Trophoblast cell (in vitro differentiated cells and primary cell): ENCODE measurements around the gene FGFBP1.

Experiments
- DNase-seq, 2 donors: peaks; one replicate each; pipeline ENCODE4 v3.0.0-alpha.2; 2016
- H2AFZ ChIP-seq: 2 replicates; pipeline ENCODE4 v1.6.1; 2013; ENCODE audit warnings: low read length, moderate library complexity, mild to moderate bottlenecking; ENCODE audit not compliant: insufficient read depth, poor library complexity
- H2AK5ac ChIP-seq: 2 replicates; pipeline ENCODE4 v1.6.1; 2013; ENCODE audit warnings: mild to moderate bottlenecking, low read length
- H2BK120ac ChIP-seq: 2 replicates; pipeline ENCODE4 v1.6.1; 2013; ENCODE audit warnings: low read length, mild to moderate bottlenecking, moderate library complexity; ENCODE audit not compliant: insufficient read depth, poor library complexity
- H2BK12ac ChIP-seq: 2 replicates; pipeline ENCODE4 v1.6.1; 2013; ENCODE audit warnings: mild to moderate bottlenecking, low read length, moderate library complexity
- H2BK5ac ChIP-seq: 2 replicates; pipeline ENCODE4 v1.6.1; 2013; ENCODE audit warnings: low read length, low read depth, moderate library complexity, mild to moderate bottlenecking; ENCODE audit not compliant: poor library complexity
- H3K14ac ChIP-seq: 2 replicates; pipeline ENCODE4 v1.6.1; 2013; ENCODE audit warnings: mild to moderate bottlenecking, low read length
- H3K18ac ChIP-seq: 2 replicates; pipeline ENCODE4 v1.6.1; 2013; ENCODE audit warnings: mild to moderate bottlenecking, low read length
- H3K23ac ChIP-seq: 2 replicates; pipeline ENCODE4 v1.6.1; 2013; ENCODE audit warnings: low read length
- H3K27ac ChIP-seq: 2 replicates; pipeline ENCODE4 v1.5.1; 2013; ENCODE audit warnings: low read depth, mild to moderate bottlenecking, inconsistent platforms, low read length, moderate library complexity
- H3K27me3 ChIP-seq: 2 replicates; pipeline ENCODE4 v1.6.1; 2013; ENCODE audit warnings: inconsistent platforms, mild to moderate bottlenecking, low read length, moderate library complexity; ENCODE audit not compliant: insufficient read depth
- H3K36me3 ChIP-seq, 2 experiments: 1 replicate in 1 of 2; 2 replicates in 1 of 2; pipeline ENCODE4 v1.6.1; 2013; ENCODE audit warnings: low read length in 2 of 2, mild to moderate bottlenecking in 2 of 2, moderate library complexity in 1 of 2; ENCODE audit not compliant: insufficient read depth in 2 of 2, control insufficient read depth in 1 of 2
- H3K4ac ChIP-seq: 2 replicates; pipeline ENCODE4 v1.6.1; 2013; ENCODE audit warnings: low read depth, mild to moderate bottlenecking, low read length, moderate library complexity
- H3K4me1 ChIP-seq, 2 experiments: 1 replicate in 1 of 2; 2 replicates in 1 of 2; pipeline ENCODE4 v1.6.1; 2013; ENCODE audit warnings: low read length in 2 of 2, mild to moderate bottlenecking in 2 of 2, moderate library complexity in 1 of 2; ENCODE audit not compliant: insufficient read depth in 2 of 2, control insufficient read depth in 1 of 2
- H3K4me2 ChIP-seq: 2 replicates; pipeline ENCODE4 v1.6.1; 2013; ENCODE audit warnings: inconsistent platforms, mild to moderate bottlenecking, low read length, moderate library complexity
- H3K4me3 ChIP-seq: 2 replicates; pipeline ENCODE4 v1.5.1; 2013; ENCODE audit warnings: mild to moderate bottlenecking, low read depth, low read length, inconsistent platforms
- H3K79me1 ChIP-seq: one replicate; pipeline ENCODE4 v1.6.1; 2013; ENCODE audit warnings: low read length
- H3K79me2 ChIP-seq: 2 replicates; pipeline ENCODE4 v1.6.1; 2013; ENCODE audit warnings: low read length, mild to moderate bottlenecking; ENCODE audit not compliant: control insufficient read depth, insufficient read depth, poor library complexity
- H3K9ac ChIP-seq: 2 replicates; pipeline ENCODE4 v1.6.1; 2013; ENCODE audit warnings: mild to moderate bottlenecking, low read length
- H3K9me3 ChIP-seq: 2 replicates; pipeline ENCODE4 v1.6.1; 2013; ENCODE audit warnings: low read depth, mild to moderate bottlenecking, control low read depth, inconsistent platforms, low read length; ENCODE audit not compliant: insufficient read depth
- H4K12ac ChIP-seq: 2 replicates; pipeline ENCODE4 v1.6.1; 2013; ENCODE audit warnings: low read depth, mild to moderate bottlenecking, low read length, moderate library complexity
- H4K8ac ChIP-seq: 2 replicates; pipeline ENCODE4 v1.6.1; 2013; ENCODE audit warnings: low read depth, mild to moderate bottlenecking, low read length, moderate library complexity
- H4K91ac ChIP-seq: one replicate; pipeline ENCODE4 v1.6.1; 2013; ENCODE audit warnings: low read depth, mild to moderate bottlenecking, low read length, moderate library complexity
- WGBS: extraction: QIAGEN DNeasy Blood & Tissue Kit; methylation state at CpG from one replicate; pipeline ENCODE4 v1.1.7; 2013; ENCODE audit warnings: missing lambda C conversion rate; ENCODE audit not compliant: insufficient read length, insufficient coverage; ENCODE audit errors: extremely low coverage; 5-methylcytosine and 5-hydroxymethylcytosine counted together

FGFBP1 gene

GRCh38 chr4:15953625-15954024, 15.1 kb upstream of the FGFBP1 start:
- H3K4me3 ChIP-seq, result no peak overlapping the region
- H2AK5ac ChIP-seq, result no peak overlapping the region
- no peak overlapping the region for H3K14ac ChIP-seq
- H2BK120ac ChIP-seq, result no peak overlapping the region
- H3K36me3 ChIP-seq, result no peaks in the 10 kb centered on the region
- no peak overlapping the region for H3K4ac ChIP-seq
- no peak overlapping the region for H2BK5ac ChIP-seq
- no peak overlapping the region for H3K4me2 ChIP-seq
- no peaks in the 10 kb centered on the region for H3K79me2 ChIP-seq
- no peak overlapping the region for H4K91ac ChIP-seq
- no peak overlapping the region for H2AFZ ChIP-seq
- no peak overlapping the region for H4K12ac ChIP-seq
- no peaks in the 10 kb centered on the region for H3K27me3 ChIP-seq
- no peaks in the 10 kb centered on the region for H3K79me1 ChIP-seq
- H3K9me3 ChIP-seq, result peaks cover 7% of the 10 kb centered on the region
- H4K8ac ChIP-seq, result no peak overlapping the region
- H3K18ac ChIP-seq, result no peak overlapping the region
- H3K23ac ChIP-seq, result no peak overlapping the region
- no peak overlapping the region for H2BK12ac ChIP-seq
- DNase-seq, result peak; percentile 41 to 73
- H3K9ac ChIP-seq, result no peak overlapping the region
- no CpG with 5 or more reads among the region's 5 CpGs for whole genome bisulfite sequencing
- H3K4me1 ChIP-seq, result no peaks in the 10 kb centered on the region
- H3K27ac ChIP-seq, result no peak overlapping the region

- H2BK12ac ChIP-seq, result no peak overlapping the region
- no peak overlapping the region for H2AK5ac ChIP-seq
- no peaks in the 10 kb centered on the region for H3K79me2 ChIP-seq
- no peak overlapping the region for H3K14ac ChIP-seq
- H2BK120ac ChIP-seq, result no peak overlapping the region
- no peak overlapping the region for H3K18ac ChIP-seq
- no peaks in the 10 kb centered on the region for H3K79me1 ChIP-seq
- H4K8ac ChIP-seq, result no peak overlapping the region
- no peak overlapping the region for H3K9ac ChIP-seq
- H2BK5ac ChIP-seq, result no peak overlapping the region
- H3K4me3 ChIP-seq, result no peak overlapping the region
- H3K27ac ChIP-seq, result no peak overlapping the region
- H3K4ac ChIP-seq, result no peak overlapping the region
- H3K36me3 ChIP-seq, result no peaks in the 10 kb centered on the region
- no peak overlapping the region for H2AFZ ChIP-seq
- H3K9me3 ChIP-seq, result peaks cover 7% of the 10 kb centered on the region
- H4K12ac ChIP-seq, result no peak overlapping the region
- no peak overlapping the region for H3K23ac ChIP-seq
- H4K91ac ChIP-seq, result no peak overlapping the region
- no peaks in the 10 kb centered on the region for H3K27me3 ChIP-seq
- no peaks in the 10 kb centered on the region for H3K4me1 ChIP-seq
- no peak for DNase-seq
- no peak overlapping the region for H3K4me2 ChIP-seq
These were observed 13.2 kb upstream of the FGFBP1 start for GRCh38 chr4:15951781-15952180.

DNA sequence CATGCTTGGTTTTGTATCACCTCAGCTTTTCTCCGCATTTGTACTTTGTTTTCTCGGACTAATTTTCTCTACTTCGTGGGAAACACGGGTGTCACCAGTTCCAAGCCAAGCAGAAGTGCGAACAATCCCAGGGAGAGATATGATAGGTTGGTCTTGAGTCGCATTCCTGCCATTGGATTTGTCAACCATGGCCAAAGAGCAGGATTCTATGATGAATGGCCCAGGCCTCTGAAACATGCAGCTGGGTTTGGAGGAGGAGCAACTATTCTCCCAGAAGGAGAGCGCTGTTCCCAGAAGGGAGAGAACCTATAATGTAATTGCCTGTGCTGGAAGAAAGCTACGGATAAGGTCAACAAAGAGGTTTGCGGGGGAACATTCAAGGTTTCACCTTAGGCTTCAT, 10.3 kb upstream of the FGFBP1 start:
- H4K91ac ChIP-seq, result no peak overlapping the region
- no peaks in the 10 kb centered on the region for H3K79me2 ChIP-seq
- H3K9ac ChIP-seq, result no peak overlapping the region
- peak; percentile 61 to 90 for DNase-seq
- H2BK12ac ChIP-seq, result no peak overlapping the region
- H3K4me1 ChIP-seq, result no peaks in the 10 kb centered on the region
- H3K14ac ChIP-seq, result no peak overlapping the region
- H3K18ac ChIP-seq, result no peak overlapping the region
- H2AK5ac ChIP-seq, result no peak overlapping the region
- H3K9me3 ChIP-seq, result peaks cover 4% of the 10 kb centered on the region
- H3K27ac ChIP-seq, result no peak overlapping the region
- no peak overlapping the region for H2AFZ ChIP-seq
- H3K79me1 ChIP-seq, result no peaks in the 10 kb centered on the region
- no peak overlapping the region for H2BK5ac ChIP-seq
- no peak overlapping the region for H4K8ac ChIP-seq
- no peak overlapping the region for H3K4me2 ChIP-seq
- no peaks in the 10 kb centered on the region for H3K36me3 ChIP-seq
- no peak overlapping the region for H4K12ac ChIP-seq
- no peaks in the 10 kb centered on the region for H3K27me3 ChIP-seq
- no peak overlapping the region for H3K4me3 ChIP-seq
- no peak overlapping the region for H2BK120ac ChIP-seq
- no peak overlapping the region for H3K23ac ChIP-seq
- no CpG with 5 or more reads among the region's 9 CpGs for WGBS
- H3K4ac ChIP-seq, result no peak overlapping the region

- Histone ChIP-seq H3K18ac (no peak overlapping the region), H4K91ac (no peak overlapping the region), H4K8ac (no peak overlapping the region), H3K14ac (no peak overlapping the region), H2BK120ac (no peak overlapping the region), H3K9ac (no peak overlapping the region), H2AK5ac (no peak overlapping the region), H3K36me3 (no peaks in the 10 kb centered on the region), H3K4me2 (no peak overlapping the region), H3K79me1 (no peaks in the 10 kb centered on the region), H3K23ac (no peak overlapping the region), H3K4me3 (no peak overlapping the region), H2AFZ (no peak overlapping the region), H3K9me3 (no peaks in the 10 kb centered on the region), H4K12ac (no peak overlapping the region), H3K27me3 (no peaks in the 10 kb centered on the region), H3K27ac (no peak overlapping the region), H3K79me2 (no peaks in the 10 kb centered on the region), H2BK12ac (no peak overlapping the region), H3K4ac (no peak overlapping the region), H2BK5ac (no peak overlapping the region), H3K4me1 (no peaks in the 10 kb centered on the region)
- DNase-seq, result no peak
- no CpG with 5 or more reads among the region's 8 CpGs for WGBS
These were observed 9.1 kb upstream of the FGFBP1 start for GRCh38 chr4:15947684-15948083.
